ENCODE measurements around the gene NYNRIN.
A peak's percentile ranks its signal among the peaks of the same experiment; 100 is the strongest.

The NYNRIN gene

DNA sequence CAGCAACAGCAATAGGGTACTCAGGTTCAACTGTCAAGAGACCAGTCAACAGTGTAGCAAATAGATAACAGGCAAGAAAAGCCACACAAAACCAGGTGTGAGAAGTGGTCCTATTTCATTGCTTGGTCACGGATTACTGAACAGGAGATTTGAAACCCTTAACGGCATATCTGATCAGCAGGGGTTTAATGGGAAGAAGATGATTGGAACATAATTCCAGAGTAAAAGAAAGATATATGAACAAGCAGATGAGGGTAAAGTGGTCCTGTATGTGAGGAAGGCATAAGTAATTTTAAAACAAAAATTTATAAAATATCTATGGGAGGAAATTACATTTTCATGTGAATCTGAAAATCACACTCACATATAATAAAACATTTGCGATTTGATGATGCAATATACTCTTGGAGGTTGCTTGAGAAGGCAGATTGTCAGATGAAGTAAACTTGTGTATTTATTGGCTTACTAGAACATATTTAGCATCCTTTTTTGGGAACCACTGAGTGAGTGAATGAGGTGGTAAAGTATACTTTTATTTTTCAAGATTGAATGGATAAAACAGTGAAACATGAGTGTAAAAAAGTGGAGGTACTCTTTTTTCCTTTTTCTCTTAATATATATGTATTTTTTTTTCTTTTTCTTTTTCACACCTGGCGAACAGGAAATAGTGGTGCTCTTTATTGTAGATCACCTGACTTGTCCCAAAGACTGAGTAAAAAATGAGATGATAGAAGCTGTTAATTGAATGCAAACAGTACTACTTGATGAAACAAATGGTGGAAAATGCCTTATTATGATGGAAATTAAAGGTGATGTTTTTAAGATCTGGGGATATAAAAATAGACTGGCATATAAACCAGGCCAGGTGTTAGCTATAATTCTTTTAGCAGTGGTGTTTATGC, 65.3 kb downstream of the NYNRIN start:
- no peak for TF ChIP-seq POLR2AphosphoS5 (IDR thresholded peaks at IDR 0.05; ENCODE audit: low read depth, low read length)
- no peak for TF ChIP-seq PAX5 (IDR thresholded peaks at IDR 0.05; ENCODE audit: insufficient read depth, low read length, severe bottlenecking)
- TF ChIP-seq POLR2A (IDR thresholded peaks at IDR 0.05; ENCODE audit: low read depth, low read length), result no peak
- TF ChIP-seq POU2F2 (IDR thresholded peaks at IDR 0.05; ENCODE audit: low read depth, low read length), result no peak
- FAIRE-seq (no peak), DNase-seq (ENCODE audit: insufficient read length, low spot score) (no peak)

DNA sequence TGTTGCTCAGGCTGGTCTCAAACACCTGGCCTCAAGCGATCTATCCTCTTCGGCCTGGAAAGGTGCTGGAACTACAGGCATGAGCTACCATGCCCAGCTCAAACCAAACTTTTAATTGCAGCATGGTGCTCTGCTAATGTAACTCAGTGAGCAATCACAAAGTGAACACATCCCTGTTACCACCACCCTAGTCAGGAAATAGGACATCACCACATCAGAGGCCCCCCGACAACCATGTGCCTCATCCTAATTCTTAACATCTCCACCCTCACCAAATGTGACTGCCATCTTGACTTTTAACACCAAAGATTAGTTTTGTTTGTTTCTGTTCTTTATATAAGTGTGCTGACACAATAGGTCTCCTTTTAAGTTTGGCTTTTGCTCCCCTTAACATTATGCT, 66.6 kb downstream of the NYNRIN start:
- FAIRE-seq, result no peak
- no peak for TF ChIP-seq POLR2AphosphoS5 (IDR thresholded peaks at IDR 0.05; ENCODE audit: low read depth, low read length)
- no peak for TF ChIP-seq POU2F2 (IDR thresholded peaks at IDR 0.05; ENCODE audit: low read depth, low read length)
- no peak for TF ChIP-seq PAX5 (IDR thresholded peaks at IDR 0.05; ENCODE audit: insufficient read depth, low read length, severe bottlenecking)
- TF ChIP-seq TAF1 (IDR thresholded peaks at IDR 0.05; ENCODE audit: low read depth, low read length), result no peak
- no peak for TF ChIP-seq SPI1 (IDR thresholded peaks at IDR 0.05; ENCODE audit: low read depth, low read length)
- no peak for TF ChIP-seq POLR2A (IDR thresholded peaks at IDR 0.05; ENCODE audit: low read depth, low read length)
- DNase-seq (ENCODE audit: insufficient read length, low spot score), result no peak

DNA sequence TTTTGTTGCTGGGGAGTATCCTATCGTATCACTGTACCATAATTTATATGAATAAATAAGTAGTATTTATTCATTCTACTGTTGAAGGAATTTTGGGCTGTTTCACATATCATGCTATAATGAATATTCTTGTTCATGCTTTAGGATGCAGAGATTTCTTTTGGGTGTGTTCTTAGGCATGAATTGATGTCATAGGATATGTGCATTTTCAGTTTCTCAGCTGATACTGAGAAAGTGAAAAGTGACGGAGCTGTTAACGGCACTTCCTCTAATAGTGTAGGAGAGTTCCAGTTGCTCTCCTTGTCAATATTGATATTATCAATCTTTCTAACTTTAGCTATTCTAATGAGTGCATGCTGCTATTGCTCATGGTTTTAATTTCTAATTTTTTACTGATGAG, 67.0 kb downstream of the NYNRIN start:
- no peak for TF ChIP-seq PAX5 (IDR thresholded peaks at IDR 0.05; ENCODE audit: insufficient read depth, low read length, severe bottlenecking)
- peak; percentile 31 for TF ChIP-seq SPI1 (IDR thresholded peaks at IDR 0.05; ENCODE audit: low read depth, low read length)
- no peak for FAIRE-seq
- no peak for DNase-seq (ENCODE audit: insufficient read length, low spot score)

Data from GM12891 (cell line).